CD1c-positive myeloid dendritic cell (primary cell): ENCODE data around the gene LOX.

Source experiments
- DNase-seq: peaks from one replicate; pipeline ENCODE4 v3.0.0-alpha.2; 2016; ENCODE audit errors: extremely low spot score

Gene LOX, protein sequence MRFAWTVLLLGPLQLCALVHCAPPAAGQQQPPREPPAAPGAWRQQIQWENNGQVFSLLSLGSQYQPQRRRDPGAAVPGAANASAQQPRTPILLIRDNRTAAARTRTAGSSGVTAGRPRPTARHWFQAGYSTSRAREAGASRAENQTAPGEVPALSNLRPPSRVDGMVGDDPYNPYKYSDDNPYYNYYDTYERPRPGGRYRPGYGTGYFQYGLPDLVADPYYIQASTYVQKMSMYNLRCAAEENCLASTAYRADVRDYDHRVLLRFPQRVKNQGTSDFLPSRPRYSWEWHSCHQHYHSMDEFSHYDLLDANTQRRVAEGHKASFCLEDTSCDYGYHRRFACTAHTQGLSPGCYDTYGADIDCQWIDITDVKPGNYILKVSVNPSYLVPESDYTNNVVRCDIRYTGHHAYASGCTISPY

GRCh38 chr5:122078116-122079110 is at the start of gene LOX:
TSS of gene LOX (minus strand) at chr5:122078259. CDS start at chr5:122077985, 274 bp downstream.
- DNase-seq, result no peak

- no peak for DNase-seq
Measured at GRCh38 chr5:122126756-122127321, 48.8 kb upstream of the LOX start.

DNA sequence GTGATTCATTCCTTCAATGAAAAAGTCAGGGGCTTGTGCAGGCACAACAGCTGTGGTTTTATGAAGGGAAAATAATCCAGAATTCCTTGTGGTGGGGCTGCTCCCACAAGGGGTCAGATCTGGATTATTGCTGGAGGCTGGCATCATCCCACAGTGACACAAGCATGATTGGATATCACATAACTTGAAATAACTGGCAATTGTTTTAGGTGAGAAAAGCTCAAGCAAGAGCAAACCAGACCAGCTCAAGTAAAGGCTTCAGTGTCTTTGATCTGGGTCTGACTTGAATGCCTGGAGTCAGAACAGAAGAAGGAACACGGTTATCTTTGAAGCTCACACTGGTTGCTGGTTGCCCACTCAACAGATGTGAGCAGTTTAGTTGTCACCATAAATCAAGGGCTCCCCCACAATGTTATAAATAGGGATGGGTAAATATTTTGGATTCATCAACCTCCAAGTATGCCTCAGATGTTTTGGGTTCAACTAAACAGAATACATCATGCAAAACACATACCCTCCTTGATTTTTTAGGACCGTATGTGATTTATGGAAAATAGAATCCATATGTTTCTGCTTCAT is 48.2 kb upstream of the LOX start:
- no peak for DNase-seq

GRCh38 chr5:122124766-122125165 is 46.7 kb upstream of the LOX start:
- DNase-seq, result no peak

DNA sequence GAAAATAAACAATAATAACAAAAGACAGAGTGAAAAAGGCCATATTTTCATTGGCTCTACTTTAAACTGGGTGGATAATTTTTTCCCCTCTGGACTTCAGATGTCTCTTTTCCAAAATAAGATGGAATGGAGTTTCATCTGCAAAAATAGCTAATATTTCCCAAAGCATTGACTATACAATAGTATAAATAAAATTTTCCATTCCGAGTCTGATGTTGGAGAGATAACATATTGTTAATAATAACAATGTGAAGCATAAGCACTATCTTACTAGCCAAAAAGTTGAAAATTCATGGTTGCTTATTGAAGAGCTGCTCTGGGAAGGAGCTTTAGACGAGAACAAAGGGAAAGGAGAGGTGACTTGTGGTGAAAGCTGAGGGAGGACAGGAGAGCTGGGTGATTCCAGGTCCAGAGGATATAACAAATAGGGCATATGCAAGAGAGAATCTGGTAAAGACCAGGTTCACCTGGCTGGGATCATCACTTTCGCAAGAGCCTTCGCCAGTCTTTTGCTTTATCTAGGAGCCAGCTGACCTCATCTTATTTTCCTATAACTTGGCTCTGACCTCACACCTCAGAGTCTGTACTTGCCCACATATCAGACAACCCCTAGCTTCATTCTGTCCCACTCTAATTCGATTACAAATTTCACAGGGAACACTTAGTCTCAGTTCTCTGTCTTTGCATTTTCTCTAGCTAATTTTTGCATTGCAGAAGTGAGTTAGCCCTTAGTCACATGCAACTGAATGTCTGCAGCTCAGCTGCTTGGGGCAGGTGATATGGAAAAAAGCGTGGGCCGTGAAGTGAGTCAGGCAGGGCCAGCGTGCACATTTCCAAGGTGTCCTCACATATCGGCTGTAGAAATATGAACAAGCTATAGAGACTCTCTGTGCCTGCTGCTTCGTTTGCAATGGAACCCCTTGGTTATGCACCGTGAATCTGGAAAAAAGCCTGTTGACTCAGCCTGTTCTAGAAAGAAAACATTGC is 43.7 kb upstream of the LOX start:
- DNase-seq, result no peak

- no peak for DNase-seq
Measured at GRCh38 chr5:122120957-122121356, 42.9 kb upstream of the LOX start.

- no peak for DNase-seq
Measured at GRCh38 chr5:122120493-122120892, 42.4 kb upstream of the LOX start.

DNA sequence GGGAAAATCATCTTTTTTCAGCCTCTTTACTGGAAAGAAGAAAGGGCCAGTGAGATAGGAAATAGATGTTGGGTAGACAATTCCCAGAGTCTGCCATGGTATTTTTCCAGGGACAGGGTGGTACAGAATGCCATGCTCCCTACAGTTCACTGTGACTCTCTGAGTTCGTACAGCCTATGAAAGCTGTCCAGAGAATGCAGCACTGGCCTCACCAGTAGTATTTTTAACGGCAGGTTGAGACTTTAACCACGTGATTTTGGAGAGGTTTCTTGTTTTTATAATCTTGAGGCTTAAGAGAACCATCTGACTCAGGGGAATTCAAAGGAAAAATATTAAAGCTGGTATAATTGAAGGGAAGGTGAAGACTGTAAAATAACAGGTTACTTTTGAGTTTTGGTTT is 41.1 kb upstream of the LOX start:
- DNase-seq, result no peak

GRCh38 chr5:122118356-122118948 is 40.4 kb upstream of the LOX start:
- DNase-seq, result no peak

- no peak for DNase-seq
Measured at GRCh38 chr5:122114501-122114900, 36.4 kb upstream of the LOX start.

DNA sequence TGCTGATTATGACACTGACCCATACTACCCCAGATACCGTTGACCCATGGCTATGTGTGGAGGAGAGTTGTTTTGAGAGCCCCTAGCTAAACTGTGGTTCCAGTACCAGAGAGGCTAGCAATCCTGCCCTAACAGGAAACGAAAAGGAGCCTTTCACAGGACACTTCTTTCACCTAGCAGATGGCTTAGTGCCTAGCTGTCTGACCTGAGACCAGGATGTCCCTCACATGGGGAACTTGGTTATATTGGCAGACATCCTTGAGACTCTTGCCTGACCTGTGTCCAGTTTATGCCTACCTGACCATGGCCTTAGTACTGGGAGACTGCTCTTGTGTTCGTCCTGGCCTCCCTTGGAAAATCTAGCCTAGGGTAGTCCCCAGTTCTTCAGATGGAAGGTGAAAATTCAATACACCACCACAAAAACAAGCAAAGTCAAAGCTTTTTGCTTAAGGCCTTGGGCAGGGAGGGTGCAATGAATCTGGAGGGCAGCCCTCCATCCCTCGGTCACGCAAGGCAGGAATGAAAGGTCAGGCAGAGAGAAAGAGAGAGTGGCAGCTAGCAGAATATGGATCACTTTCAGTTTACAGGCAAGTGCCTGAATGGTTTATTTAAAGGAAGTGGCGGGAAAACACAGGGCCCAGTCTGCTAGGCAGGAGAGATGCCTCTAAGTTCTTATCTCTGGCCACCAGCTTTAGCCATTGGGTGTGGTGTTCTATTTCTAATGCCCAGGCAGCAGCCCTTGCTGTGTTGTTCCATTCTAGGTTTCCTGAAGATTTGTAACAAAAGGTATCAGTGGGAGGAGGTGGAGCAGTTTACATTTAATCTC is 34.9 kb upstream of the LOX start:
- no peak for DNase-seq

DNA sequence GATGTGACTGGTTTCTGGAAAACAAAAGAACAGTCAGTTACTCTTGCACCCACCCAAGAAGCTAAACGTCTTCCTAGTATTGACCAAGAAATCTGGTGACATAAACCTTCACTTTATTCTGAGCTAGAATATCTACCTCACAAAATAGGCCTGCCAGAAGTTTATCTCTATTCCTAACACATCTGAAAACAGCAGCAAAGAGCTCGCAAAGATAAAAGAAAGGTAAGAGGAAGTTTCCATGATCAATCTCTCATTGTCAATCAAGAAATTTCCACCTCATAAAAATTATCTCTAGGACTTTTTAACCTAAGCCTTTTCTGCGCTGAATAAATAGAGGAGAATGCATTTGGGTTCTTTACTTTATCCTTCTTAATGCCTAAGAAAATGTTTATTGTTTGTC is 34.0 kb upstream of the LOX start:
- no peak for DNase-seq

- no peak for DNase-seq
Measured at GRCh38 chr5:122111460-122111859, 33.4 kb upstream of the LOX start.

DNA sequence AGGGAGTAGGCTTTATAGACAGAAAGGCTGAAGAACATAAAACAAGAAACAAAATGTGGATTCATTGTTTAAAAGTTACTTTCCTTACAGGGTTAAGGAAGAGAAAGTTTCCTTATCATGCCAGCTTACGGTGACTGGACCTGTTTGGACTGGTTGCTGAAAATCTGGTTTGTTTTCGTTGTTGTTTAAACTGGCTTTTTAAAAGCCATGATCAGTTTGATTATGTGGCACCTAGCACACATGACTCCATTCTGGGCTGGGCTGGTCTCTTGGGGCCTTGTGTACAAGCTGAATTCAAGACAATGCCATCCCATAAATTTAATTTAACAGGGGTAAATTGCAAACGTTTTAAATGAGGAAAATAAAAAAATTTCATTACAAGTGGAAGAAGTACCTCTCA is 32.9 kb upstream of the LOX start:
- no peak for DNase-seq

DNA sequence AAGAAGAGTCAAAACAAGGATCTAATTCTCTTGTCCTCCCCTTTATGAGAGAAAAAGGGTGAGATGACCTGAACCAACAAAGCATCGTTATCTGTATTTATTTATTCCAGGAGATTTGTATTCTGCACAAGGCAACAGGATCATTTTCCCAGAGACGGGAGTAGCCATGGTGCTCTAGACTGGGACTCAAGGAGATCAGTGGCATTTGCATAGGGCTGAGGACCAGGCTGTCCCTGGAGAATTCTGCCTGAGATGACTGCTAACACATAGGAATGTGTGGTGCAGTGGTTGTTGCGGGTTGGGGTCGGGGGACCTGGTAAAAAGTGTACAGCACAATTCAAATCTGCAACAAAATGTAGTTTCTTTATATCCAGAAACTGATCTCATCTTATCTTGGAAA is 29.0 kb upstream of the LOX start:
- no peak for DNase-seq

DNA sequence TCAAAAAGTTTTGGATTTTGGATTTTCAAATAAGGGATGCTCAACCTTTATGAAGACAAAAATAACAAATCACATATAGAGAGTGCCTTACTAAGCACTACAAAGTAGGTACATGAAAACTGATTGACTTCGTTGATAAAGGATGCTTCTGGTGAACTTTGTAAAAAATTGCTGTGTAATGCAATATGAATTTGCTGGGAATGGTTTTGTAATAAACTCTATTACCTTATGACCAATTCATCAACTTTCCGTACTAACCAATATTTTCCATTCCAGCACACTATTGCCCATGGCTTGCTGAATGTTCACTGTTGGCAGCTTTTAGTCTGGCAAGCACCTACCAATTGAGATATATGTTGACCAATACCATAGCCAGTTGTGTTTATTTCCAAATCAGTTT is 27.9 kb upstream of the LOX start:
- DNase-seq, result no peak

GRCh38 chr5:122102825-122103224 is 24.8 kb upstream of the LOX start:
- no peak for DNase-seq

- DNase-seq, result peak; percentile 10
Measured at GRCh38 chr5:122101636-122102285, 23.7 kb upstream of the LOX start.
